GM10248 (cell line): ENCODE data around the gene GAS5.

ENCODE experiments used
- CTCF ChIA-PET: fragments of 300-600 bp; sonication (Branson Sonifier 250); formaldehyde crosslinking; extraction: SDS; loops from one replicate; lab custom pipeline; 2021; ENCODE audit warnings: antibody characterized with exemption; lab: Yijun Ruan, JAX
- POLR2A ChIA-PET: fragments of 350-650 bp; sonication (Branson Sonifier 250); formaldehyde crosslinking; extraction: SDS; loops from one replicate; lab custom pipeline; 2020; ENCODE audit warnings: antibody characterized with exemption; lab: Yijun Ruan, JAX
- DNase-seq: peaks from one replicate; pipeline ENCODE4 v3.0.0; 2012; ENCODE audit errors: extremely low spot score
- TF ChIP-seq, protein P1 (sequence below): IDR thresholded peaks from 2 replicates; pipeline ENCODE4 v1.5.1; 2012; ENCODE audit warnings: mild to moderate bottlenecking, low read depth; ENCODE audit errors: extremely low read depth, missing control alignments, control extremely low read depth

GAS5 gene

DNA sequence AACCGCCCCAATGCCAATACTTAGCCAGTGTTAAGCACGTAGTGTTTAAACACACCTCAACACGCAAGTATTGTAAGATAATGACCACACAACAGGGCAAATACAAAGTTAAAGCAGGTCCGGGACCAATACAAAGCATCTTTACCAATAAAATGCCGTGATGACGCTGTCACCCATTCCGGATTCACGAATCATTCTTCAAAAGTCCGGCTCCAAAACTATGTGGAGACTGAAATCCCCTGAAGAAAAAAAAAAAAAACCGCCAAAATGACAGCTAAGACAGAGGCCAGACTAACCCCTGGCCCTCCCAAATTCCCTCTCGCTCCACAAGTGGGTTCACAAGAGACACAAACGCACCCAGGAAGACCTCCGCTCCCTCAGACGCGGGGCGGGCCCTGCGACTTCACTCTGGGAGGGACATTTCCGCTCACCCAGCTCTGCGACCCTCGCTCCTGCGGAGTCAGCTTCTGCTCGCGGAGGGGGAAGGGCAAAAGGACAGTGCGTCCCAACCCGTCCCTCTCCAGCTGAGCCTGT lies 43.9 kb downstream of the GAS5 start:
- no peak for DNase-seq
- ChIA-PET POLR2A (interaction anchor here (1.0 to 1.4 kb wide), 2 partner anchors 40 to 44 kb away, joined by 4 read pairs; partner anchors contain the start of gene GAS5), CTCF (interaction anchor here (0.9 to 4.0 kb wide), 3 partner anchors 394 to 1079 kb away, joined by 3 to 25 read pairs (median 3); no protein-coding TSS in a partner anchor)
- TF ChIP-seq, protein P1, sequence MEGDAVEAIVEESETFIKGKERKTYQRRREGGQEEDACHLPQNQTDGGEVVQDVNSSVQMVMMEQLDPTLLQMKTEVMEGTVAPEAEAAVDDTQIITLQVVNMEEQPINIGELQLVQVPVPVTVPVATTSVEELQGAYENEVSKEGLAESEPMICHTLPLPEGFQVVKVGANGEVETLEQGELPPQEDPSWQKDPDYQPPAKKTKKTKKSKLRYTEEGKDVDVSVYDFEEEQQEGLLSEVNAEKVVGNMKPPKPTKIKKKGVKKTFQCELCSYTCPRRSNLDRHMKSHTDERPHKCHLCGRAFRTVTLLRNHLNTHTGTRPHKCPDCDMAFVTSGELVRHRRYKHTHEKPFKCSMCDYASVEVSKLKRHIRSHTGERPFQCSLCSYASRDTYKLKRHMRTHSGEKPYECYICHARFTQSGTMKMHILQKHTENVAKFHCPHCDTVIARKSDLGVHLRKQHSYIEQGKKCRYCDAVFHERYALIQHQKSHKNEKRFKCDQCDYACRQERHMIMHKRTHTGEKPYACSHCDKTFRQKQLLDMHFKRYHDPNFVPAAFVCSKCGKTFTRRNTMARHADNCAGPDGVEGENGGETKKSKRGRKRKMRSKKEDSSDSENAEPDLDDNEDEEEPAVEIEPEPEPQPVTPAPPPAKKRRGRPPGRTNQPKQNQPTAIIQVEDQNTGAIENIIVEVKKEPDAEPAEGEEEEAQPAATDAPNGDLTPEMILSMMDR, result no peak

DNA sequence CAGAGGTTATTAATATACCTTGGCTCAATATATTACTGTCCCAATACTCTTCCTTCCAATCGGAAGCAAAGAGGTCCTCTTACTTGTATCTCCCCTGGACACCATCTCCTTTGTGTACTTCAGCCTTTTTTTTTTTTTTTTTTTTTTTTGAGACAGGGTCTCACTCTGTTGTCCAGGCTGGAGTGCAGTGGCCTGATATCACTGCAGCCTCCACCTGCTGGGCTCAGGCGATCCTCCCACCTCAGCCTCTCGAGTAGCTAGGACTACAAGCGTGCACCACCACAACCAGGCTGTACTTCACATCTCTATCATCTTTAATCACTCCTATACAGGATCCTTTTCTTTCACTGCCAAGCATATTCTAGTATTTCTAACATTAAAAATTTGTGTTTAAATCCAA lies 46.1 kb downstream of the GAS5 start:
- DNase-seq, result no peak
- ChIA-PET CTCF (no interaction called here), POLR2A (no interaction called here)
- TF ChIP-seq, protein P1, result no peak

DNA sequence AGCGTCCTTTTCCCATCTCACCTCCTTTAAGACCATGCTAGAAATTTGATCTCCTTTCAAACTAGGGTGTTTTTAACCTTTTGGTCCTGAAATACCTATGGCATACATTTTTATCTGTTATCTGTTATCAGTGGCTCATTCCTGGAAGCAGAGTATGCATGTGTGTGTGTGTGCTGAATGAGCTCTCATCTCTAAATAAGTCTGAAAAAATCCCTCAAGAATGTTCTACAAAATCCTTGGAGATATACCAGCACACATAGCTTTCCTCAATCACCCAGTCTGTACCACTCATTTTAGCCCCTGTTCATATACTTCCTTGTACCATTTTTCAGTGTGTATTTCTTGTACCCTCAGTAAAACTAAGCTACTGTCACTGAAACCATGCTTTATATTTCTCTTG lies 49.3 kb downstream of the GAS5 start:
- ChIA-PET POLR2A (no interaction called here), CTCF (interaction anchor here (0.8 to 2.9 kb wide), 4 partner anchors 36 to 1076 kb away, joined by 3 to 19 read pairs (median 3); no protein-coding TSS in a partner anchor)
- TF ChIP-seq, protein P1, result no peak
- no peak for DNase-seq
